ENCODE measurements around the gene TPSAB1. TPM values are rescaled to one million over a fixed set of nuclear protein-coding genes. Genes with fewer than 3 reads are reported as not detected.

TPSAB1 gene
- total and polyA plus RNA-seq, 2 donors (not counting 3 experiments of a cell fraction or from before 2014, with no cell fraction given) = not detected

- CTCF ChIA-PET = no interaction called here
- TF ChIP-seq MYC (IDR thresholded peaks at IDR 0.05; ENCODE audit: low read depth, low read length) = no peak
- TF ChIP-seq POLR2A (IDR thresholded peaks at IDR 0.05; ENCODE audit: low read depth, low read length) = no peak
- no peaks in the 10 kb centered on the region for H3K36me3 ChIP-seq (ENCODE audit: control insufficient read depth in 2 of 2, extremely low read depth in 1 of 2, insufficient read depth in 2 of 2, low read length in 2 of 2)
- no peak for FAIRE-seq
- no peak for DNase-seq (ENCODE audit: low read depth, low spot score)
- H3K4me2 ChIP-seq (ENCODE audit: insufficient read depth, low read length) = no peak overlapping the region
- no peaks in the 10 kb centered on the region for H3K9me1 ChIP-seq (replicated peaks; ENCODE audit: control insufficient read depth, extremely low read depth, insufficient read depth, low read length)
- H3K9ac ChIP-seq (replicated peaks; ENCODE audit: extremely low read depth, insufficient read depth, low read length) = no peak overlapping the region
- no peaks in the 10 kb centered on the region for H4K20me1 ChIP-seq (replicated peaks; ENCODE audit: control insufficient read depth, extremely low read depth, insufficient read depth, low read length)
- dilution Hi-C loops (cut with MboI; ENCODE audit: extremely low pct_ligation_motif_present, low sequenced_read_pairs) = no loop called here
- no peaks in the 10 kb centered on the region for H3K79me2 ChIP-seq (ENCODE audit: control insufficient read depth, insufficient read depth, low read length)
- BruUV-seq (replicated peaks) = no TSS peak
- peaks cover 20 to 21% of the 10 kb centered on the region in 2 experiments for H3K27me3 ChIP-seq (ENCODE audit: control insufficient read depth in 2 of 2, insufficient read depth in 2 of 2, low read length in 2 of 2)
- no peak overlapping the region for H2AFZ ChIP-seq (ENCODE audit: low read depth, low read length)
- H3K9me3 ChIP-seq (replicated peaks; ENCODE audit: control insufficient read depth, insufficient read depth, low read length) = no peaks in the 10 kb centered on the region
- no peak overlapping the region for H3K4me3 ChIP-seq (replicated peaks in 1 of 3; ENCODE audit: insufficient read depth in 1 of 3, low read depth in 1 of 3, low read length in 3 of 3)
- POLR2A ChIA-PET = no interaction called here
- intact Hi-C loops (cut with micrococcal nuclease) = no loop called here
- H3K4me1 ChIP-seq (ENCODE audit: control insufficient read depth, extremely low read depth, insufficient read depth, low read length) = no peaks in the 10 kb centered on the region
- H3K27ac ChIP-seq (ENCODE audit: insufficient read depth, low read depth, low read length) = no peak overlapping the region
These were observed 16.4 kb downstream of the TPSAB1 start for GRCh38 chr16:1256874-1257322.

DNA sequence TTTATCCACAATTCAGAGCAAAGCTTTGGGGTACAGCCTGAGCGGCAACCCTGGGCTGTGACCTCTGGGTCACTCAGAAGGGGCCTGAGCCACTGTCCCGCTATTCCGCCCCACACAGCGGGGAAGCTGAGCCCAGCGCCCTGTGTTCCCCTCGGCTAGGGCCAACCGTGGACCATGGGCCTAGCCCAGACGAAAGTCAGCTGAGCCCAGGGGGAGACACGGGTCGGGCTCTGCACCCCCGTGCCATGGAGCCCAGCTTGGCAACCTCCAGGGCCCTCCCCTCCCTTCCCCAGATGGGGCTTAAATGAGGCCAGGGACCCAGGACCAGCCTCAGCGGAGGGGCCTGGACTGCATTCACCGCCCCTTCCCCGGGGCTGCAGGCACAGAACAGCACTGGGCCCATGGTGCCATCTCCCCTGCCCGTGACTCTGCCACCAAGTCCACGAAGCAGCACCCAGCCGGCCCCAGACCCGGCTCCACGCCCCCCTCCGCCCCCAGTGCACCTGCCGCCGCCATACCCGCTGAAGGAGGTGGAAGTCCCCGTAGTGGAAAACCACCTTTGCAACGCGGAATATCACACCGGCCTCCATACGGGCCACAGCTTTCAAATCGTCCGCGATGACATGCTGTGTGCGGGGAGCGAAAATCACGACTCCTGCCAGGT lies 17.2 kb downstream of the TPSAB1 start:
- no peak for FAIRE-seq
- POLR2A ChIA-PET = no interaction called here

More for the DNA sequence above, 17.2 kb downstream of the TPSAB1 start:
- H3K9me1 ChIP-seq (replicated peaks; ENCODE audit: control insufficient read depth, extremely low read depth, insufficient read depth, low read length) = no peaks in the 10 kb centered on the region
- intact Hi-C loops (cut with micrococcal nuclease) (no loop called here), dilution Hi-C loops (cut with MboI; ENCODE audit: extremely low pct_ligation_motif_present, low sequenced_read_pairs) (no loop called here)
- CTCF ChIA-PET = no interaction called here
- H3K4me2 ChIP-seq (ENCODE audit: insufficient read depth, low read length) = no peak overlapping the region
- peaks cover 21 to 25% of the 10 kb centered on the region in 2 experiments for H3K27me3 ChIP-seq (ENCODE audit: control insufficient read depth in 2 of 2, insufficient read depth in 2 of 2, low read length in 2 of 2)
- no peaks in the 10 kb centered on the region for H3K9me3 ChIP-seq (replicated peaks; ENCODE audit: control insufficient read depth, insufficient read depth, low read length)
- no peak for TF ChIP-seq FOS (IDR thresholded peaks at IDR 0.05; ENCODE audit: borderline replicate concordance, insufficient read depth, low read length)
- TF ChIP-seq GATA2 (IDR thresholded peaks at IDR 0.05; ENCODE audit: insufficient read depth, insufficient read length, low read depth, low read length) = no peak
- TF ChIP-seq JUN (IDR thresholded peaks at IDR 0.05; ENCODE audit: borderline replicate concordance, insufficient read depth, insufficient read length, low read depth) = no peak
- no peak for TF ChIP-seq POLR2AphosphoS5 (IDR thresholded peaks at IDR 0.05; ENCODE audit: insufficient read depth, low read depth, low read length)
- no peak for TF ChIP-seq EZH2 (IDR thresholded peaks at IDR 0.05; ENCODE audit: borderline replicate concordance, low read depth, low read length, severe bottlenecking)
- TF ChIP-seq MYC (IDR thresholded peaks at IDR 0.05; ENCODE audit: low read depth, low read length) = no peak
- TF ChIP-seq POLR2A (IDR thresholded peaks at IDR 0.05; ENCODE audit: low read depth, low read length) = no peak
- TF ChIP-seq, protein P1, sequence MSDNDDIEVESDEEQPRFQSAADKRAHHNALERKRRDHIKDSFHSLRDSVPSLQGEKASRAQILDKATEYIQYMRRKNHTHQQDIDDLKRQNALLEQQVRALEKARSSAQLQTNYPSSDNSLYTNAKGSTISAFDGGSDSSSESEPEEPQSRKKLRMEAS (IDR thresholded peaks at IDR 0.05; ENCODE audit: insufficient read depth, insufficient read length) = no peak
- no peaks in the 10 kb centered on the region for H4K20me1 ChIP-seq (replicated peaks; ENCODE audit: control insufficient read depth, extremely low read depth, insufficient read depth, low read length)
- no peaks in the 10 kb centered on the region for H3K4me1 ChIP-seq (ENCODE audit: control insufficient read depth, extremely low read depth, insufficient read depth, low read length)
- DNase-seq (ENCODE audit: low read depth, low spot score) = no peak
- no peaks in the 10 kb centered on the region for H3K36me3 ChIP-seq (ENCODE audit: control insufficient read depth in 2 of 2, extremely low read depth in 1 of 2, insufficient read depth in 2 of 2, low read length in 2 of 2)
- H3K4me3 ChIP-seq (replicated peaks in 1 of 3; ENCODE audit: insufficient read depth in 1 of 3, low read depth in 1 of 3, low read length in 3 of 3) = no peak overlapping the region
- H3K9ac ChIP-seq (replicated peaks; ENCODE audit: extremely low read depth, insufficient read depth, low read length) = no peak overlapping the region
- no peak overlapping the region for H2AFZ ChIP-seq (ENCODE audit: low read depth, low read length)
- H3K27ac ChIP-seq (ENCODE audit: insufficient read depth, low read depth, low read length) = no peak overlapping the region
- no TSS peak for BruUV-seq (replicated peaks)
- no peaks in the 10 kb centered on the region for H3K79me2 ChIP-seq (ENCODE audit: control insufficient read depth, insufficient read depth, low read length)
